Measurements from ENCODE around the gene FHOD1.

The FHOD1 gene

DNA sequence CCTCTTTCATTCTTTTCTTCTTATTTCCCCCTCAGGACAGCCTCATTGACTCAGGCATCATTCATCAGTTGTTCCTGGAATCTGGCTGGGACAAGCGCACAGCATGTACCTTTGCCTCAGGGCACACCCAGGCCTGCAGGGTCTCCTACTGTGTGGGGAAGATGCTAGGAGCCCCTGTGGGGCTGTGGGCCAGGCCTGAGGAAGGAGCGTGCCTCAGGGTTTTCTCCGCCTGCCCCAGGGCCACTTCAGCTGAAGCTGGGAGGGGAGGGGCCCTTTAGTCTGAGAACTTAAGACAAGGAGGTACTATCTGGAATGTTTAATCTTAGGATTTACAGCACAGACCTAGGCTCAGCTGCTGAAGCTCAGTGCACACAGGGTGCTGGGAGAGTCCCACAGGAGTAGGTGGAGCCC lies 40.4 kb downstream of the FHOD1 start:
- DNase-seq: no peak

- no peak for DNase-seq
These were observed 41.0 kb downstream of the FHOD1 start for GRCh38 chr16:67206129-67206837.

DNA sequence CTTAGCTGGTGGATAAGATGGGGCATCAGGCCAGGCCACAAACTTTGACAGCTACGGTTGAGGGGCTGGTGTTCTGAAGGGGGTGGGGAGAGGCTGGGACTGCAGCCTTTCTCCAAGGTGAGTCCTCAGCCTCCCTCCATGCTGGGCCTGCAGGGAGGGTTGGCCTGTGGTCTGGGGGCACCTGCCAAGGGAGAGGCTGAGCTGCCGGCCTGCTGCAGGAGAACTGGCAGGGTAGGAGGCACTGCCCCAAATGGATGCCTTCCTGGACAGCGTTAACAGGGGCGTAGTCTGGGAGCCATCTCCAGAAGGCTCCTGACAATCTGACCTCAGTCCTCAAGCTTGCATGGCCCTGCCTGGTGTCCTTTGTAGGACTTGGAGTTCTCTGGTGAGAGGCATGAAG lies 43.2 kb downstream of the FHOD1 start:
- no peak for DNase-seq

DNA sequence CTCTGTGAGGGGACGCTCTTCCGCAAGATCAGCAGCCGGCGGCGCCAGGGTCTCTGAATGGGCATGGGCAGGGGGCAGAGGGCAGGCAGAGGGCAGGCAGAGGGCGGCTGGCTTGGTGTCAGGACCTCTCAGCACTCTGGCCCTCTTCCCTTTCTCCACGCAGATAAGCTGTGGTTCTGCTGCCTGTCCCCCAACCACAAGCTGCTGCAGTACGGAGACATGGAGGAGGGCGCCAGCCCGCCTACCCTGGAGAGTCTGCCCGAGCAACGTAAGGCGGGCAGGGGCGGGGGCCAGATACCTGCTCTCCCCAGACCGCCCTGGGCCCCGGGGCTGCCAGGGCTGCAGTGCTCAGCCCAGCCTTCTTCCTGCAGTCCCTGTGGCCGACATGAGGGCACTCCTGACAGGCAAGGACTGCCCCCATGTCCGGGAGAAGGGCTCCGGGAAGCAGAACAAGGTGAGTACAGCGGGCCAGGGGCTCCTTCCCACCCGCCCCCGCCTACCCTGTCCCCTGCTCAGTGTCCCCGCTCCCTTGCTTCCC lies 44.3 kb downstream of the FHOD1 start:
- DNase-seq: no peak

- DNase-seq: no peak
These were observed 44.9 kb downstream of the FHOD1 start for GRCh38 chr16:67202426-67202825.

- no peak for DNase-seq
These were observed 45.6 kb downstream of the FHOD1 start for GRCh38 chr16:67201411-67202345.

DNA sequence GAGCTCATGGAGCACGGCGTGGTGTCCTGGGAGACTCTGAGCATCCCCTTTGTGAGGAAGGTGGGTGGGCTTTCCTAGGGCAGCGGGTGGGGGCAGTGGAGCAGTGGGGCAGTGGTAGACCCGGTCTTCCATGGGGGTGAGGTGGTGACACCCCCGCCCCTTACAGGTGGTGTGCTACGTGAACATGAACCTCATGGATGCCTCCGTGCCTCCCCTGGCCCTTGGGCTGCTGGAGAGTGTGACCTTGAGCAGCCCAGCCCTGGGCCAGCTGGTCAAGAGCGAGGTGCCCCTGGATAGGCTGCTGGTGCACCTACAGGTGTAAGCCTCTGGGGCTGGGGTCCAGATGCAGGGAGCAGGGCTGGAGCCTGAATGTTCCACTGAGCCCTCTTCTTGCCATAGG lies 46.8 kb downstream of the FHOD1 start:
- DNase-seq: no peak

DNA sequence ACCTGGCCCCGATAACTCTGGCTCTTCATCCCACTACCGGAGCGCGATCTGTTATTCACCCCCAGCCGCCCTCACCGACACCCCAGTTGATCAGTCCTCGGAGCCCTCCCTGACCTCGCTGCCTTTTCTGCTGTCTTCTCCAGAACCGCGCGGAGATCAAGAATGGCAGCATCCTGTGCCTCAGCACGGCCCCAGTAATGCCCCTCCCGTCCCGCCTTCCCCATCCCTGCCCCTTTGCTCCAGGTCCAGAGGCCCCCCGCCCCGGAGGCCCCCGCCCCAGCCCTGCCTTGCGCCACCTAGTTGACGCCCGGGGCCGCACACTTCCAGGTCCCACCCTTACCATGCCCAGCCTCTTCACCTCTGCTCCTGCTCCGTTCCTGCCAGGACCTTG lies 47.5 kb downstream of the FHOD1 start:
- DNase-seq: no peak

DNA sequence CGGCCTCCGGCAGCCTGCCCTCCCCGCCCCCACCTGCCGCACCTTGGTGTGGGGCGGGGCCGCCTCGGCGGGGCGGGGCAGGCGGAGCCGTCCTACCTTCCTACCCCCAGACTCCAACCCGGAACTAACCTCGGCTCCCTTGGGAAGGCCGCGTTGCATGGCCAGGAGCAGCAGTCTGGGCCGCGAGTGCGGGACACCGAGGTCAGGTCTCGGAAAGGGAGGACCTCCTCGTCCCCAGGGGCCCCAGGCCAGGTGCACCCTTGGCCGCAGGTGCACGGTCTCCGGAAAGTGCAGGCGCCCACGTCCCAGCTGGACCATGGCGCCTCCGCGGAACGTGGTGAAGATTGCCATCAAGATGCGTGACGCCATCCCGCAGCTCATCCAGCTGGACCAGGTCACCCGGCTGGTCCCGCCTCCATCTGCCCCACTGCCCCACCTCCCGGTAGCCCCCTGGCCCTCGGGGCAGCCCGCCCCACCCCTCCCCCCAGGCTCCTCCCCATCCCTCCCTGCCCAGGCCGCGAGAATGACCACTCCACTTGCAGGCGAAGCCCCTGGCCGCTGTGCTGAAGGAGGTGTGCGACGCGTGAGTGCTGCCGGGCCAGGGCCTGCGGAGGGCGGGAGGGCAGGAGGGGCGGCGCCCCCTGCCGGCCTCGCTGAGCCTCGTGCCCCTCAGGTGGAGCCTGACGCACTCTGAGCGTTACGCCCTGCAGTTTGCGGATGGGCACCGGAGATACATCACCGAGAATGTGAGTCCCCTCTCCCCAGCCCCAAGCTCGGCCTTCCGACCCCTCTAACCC lies 48.1 kb downstream of the FHOD1 start, which contains the start of gene ELMO3:
Gene ELMO3 (plus strand): TSS at position 121 of the 797 bp plus-strand sequence. CDS start 196 bp downstream, at position 317.
- DNase-seq: no peak

GRCh38 chr16:67198238-67198734 lies 49.0 kb downstream of the FHOD1 start:
- DNase-seq: no peak

DNA sequence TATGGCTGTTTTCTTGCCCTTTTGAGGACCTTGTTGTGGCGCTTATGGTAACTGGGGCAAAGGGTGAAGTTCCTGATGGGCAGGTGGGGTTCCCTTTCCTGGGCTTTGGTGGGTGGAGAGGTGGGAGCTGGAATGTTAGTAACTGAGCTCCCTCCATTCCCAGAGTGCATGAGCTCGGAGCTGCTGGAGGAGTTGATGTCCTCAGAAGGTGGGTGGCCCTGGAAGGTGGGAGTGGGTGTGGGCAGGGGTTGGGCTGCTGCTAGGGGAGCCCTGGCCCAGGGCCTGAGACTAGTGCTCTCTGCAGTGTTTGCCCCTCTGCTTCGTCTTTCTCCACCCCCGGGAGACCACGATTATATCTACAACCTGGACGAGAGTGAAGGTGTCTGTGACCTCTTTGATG lies 49.6 kb downstream of the FHOD1 start:
- DNase-seq: no peak

DNA sequence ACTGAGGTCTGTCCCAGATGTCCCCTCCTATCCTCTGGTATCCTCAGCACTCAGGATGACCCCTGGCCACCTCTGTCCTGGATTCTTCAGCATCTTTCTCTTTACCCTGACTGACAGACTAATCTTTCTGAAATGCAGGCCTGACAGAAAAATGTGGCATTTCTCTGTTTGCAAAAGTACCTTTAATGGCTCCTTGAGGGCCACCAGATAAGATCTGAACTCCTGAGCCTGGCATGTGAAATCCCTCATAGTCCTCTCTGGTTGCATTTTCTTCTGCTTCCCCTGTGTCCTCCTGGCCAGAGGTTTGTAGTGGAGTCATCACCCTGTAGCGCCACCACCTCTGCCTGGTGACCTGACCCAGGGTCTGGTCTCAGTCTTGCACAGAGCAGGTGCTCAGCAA lies 50.4 kb downstream of the FHOD1 start:
- DNase-seq: no peak

- no peak for DNase-seq
These were observed 51.6 kb downstream of the FHOD1 start for GRCh38 chr16:67195676-67196075.

DNA sequence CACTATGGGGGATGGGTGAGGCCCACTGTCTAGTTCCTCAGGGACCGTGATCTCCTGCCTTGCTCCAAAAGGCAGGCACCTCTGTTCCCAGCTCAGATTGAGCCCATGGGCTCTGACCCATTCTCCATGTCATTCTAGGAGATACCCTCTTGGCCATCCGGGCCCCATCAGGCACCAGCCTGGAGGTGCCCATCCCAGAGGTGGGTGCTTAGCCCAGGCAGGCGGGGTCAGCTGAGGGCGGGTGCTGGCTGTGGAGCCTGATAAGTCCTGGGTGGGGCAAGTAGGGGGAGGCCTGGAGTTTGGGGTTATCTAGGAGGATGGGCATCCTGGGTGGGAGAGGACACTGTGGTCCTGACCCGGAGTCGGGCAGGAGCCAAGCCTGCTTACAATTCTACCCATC lies 53.0 kb downstream of the FHOD1 start:
- DNase-seq: no peak

GRCh38 chr16:67193536-67193935 lies 53.7 kb downstream of the FHOD1 start:
- no peak for DNase-seq

GRCh38 chr16:67192781-67193361 lies 54.4 kb downstream of the FHOD1 start:
- DNase-seq: no peak

DNA sequence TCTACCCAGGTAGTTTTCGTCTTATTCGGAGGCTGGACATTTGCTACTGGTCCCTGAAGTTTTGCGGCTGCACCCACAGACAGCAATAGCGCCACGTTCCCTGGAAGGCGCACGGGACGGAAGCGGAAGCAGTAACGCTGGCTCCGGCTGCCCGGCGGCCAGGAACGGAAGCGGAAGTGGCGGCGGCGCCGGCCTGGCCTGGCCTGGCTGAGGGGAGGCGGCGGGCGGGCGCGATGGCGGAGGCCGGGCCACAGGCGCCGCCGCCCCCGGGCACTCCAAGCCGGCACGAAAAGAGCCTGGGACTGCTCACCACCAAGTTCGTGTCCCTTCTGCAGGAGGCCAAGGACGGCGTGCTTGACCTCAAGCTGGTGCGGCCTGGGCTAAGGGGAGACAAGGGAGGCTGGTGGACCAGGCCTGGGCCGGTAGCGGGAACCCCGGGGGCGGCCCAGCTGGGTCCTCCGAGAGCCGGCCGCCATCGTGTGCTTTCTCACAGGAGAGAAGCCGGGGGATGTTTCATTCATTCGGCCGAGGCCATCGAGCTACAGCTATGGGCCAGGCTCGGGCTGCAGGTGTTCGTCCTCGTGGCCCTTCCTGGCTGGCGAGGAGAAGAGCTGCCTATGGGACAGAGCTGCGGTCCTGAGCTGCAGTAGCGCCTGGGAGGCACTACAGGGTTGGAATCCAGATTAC lies 55.1 kb downstream of the FHOD1 start, which contains the start of gene E2F4:
Gene E2F4 (plus strand): TSS at position 161 of the 687 bp plus-strand sequence. CDS start 73 bp downstream, at position 234.
- peak; percentile 82 for DNase-seq

DNA sequence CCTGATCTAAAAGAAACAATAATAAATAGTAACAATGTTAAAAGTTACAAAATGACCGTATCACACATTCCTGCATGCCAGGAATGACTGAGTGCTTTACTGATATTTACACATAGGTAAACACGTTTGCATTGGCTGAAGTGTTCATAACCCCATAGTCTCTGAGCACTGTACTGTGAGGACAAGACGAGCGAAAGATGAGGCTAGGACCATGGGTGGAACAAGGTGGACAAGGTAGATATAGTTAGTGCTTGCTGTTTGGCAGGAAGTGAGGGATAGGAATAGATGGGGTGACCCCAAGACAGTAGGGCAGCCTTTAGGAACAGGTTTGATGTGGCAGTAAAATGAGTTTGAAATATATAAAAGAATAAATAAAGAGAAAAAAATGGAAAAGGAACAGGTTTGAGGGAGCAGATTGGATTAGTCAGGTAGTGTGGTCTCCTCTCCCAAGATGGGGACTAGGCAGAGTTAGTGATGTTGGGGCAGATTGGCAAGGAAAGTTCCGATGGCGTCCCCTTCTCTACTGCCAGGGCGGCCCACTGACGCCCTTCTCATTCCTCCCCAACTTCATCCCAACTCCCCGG lies 55.8 kb downstream of the FHOD1 start:
- DNase-seq: no peak

DNA sequence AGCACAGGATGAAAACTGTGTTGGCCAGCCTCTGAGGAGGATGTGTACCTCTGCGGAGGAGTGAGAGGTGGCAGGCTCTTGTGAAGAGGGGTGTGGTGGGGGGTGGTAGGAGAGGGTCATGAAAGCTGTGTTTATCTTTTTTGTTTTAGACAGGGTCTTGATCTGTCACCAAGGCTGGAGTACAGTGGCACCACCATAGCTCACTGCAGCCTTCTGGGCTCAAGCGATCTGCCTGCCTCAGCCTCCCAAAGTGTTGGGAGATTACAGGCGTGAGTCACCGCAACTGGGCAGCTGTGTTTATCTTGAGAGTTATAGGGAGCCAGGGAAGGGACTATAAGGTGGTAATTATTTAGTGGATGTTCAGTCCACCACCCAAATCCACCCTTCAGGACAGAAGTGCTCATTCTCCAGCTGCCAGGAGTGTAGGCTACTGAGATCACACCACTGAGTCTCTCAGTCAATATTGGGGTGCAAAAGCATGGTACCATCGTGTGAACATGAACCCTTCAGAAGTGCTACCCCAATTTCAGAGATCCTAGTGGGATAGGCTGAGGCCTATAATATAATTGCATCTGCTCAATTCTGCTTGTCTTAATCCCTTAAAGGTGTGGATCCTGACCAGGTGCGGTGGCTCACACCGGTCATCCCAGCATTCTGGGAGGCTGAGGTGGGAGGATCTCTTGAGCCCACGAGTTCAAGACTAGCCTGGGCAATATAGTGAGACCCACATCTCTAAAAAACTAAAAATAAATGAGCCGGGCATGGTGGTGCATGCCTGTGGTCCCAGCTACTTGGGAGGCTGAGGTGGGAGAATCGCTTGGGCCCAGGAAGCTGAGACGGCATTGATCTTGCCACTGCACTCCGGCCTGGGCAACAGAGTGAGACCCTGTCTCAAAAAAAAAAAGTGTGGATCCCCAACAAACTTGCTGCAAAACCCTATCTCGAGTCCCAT lies 56.6 kb downstream of the FHOD1 start:
- DNase-seq: no peak

DNA sequence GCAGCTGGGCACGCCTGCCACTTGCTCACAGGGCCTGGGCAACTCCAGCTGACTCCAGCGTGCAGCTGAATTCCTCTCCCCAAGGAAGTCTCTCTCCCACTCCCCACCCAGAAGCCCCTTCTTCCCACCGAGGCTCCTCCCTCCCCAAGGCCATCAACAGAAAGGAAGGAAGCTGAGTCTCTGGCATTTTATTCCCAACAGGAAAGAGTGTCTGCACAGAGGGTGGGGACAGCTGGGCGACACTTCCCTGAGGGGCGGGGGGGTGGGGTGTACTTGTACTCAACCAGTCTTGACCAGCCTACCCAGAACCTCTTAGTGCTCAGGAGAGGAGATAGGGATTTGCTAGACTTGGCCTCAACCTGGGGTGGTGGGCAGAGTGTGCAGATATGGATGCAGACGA lies 57.2 kb downstream of the FHOD1 start, which contains the start of gene EXOC3L1:
Gene EXOC3L1 (minus strand): TSS at position 96 of the 400 bp plus-strand sequence. CDS start 460 bp downstream, outside the sequence.
- no peak for DNase-seq
